Stimulated activated CD8-positive, alpha-beta memory T cell treated with anti-CD3 and anti-CD28 coated beads, Interleukin-15, amount 100 ng/mL, for 4 hours (primary cell): ENCODE measurements around the gene RABEPK.
"Not testable (repeated sequence)": the region's sequence is repeated elsewhere in the genome, so short reads cannot be mapped to it uniquely, and the experiment has no call there.

Experiments used
- DNase-seq, 2 donors: peaks; one replicate each; pipeline ENCODE4 v3.0.0-alpha.2; 2020; ENCODE audit warnings: low read depth in 2 of 2

The RABEPK gene

GRCh38 chr9:125200216-125201047 lies at the start of gene RABEPK:
Gene RABEPK, plus strand, starts transcription at chr9:125200542. Its CDS starts 2,472 bp downstream, at chr9:125203014.
- peak; percentile 72 to 78 for DNase-seq

- DNase-seq, result no peak
These were observed 48.6 kb upstream of the RABEPK start for GRCh38 chr9:125151730-125152129.

GRCh38 chr9:125153712-125154367 lies 46.5 kb upstream of the RABEPK start:
- no peak for DNase-seq

GRCh38 chr9:125156551-125156950 lies 43.8 kb upstream of the RABEPK start:
- no peak for DNase-seq

- DNase-seq, result no peak
These were observed 39.6 kb upstream of the RABEPK start for GRCh38 chr9:125160750-125161149.

- no peak for DNase-seq
These were observed 38.9 kb upstream of the RABEPK start for GRCh38 chr9:125161284-125161918.

GRCh38 chr9:125162891-125163290 lies 37.5 kb upstream of the RABEPK start:
- not testable (repeated sequence) for DNase-seq

GRCh38 chr9:125166762-125167161 lies 33.6 kb upstream of the RABEPK start:
- DNase-seq, result no peak

- DNase-seq, result no peak
These were observed 30.4 kb upstream of the RABEPK start for GRCh38 chr9:125169895-125170294.

GRCh38 chr9:125172031-125172755 lies 28.1 kb upstream of the RABEPK start:
- DNase-seq, result no peak

GRCh38 chr9:125176636-125177035 lies 23.7 kb upstream of the RABEPK start:
- DNase-seq, result no peak

GRCh38 chr9:125177888-125178287 lies 22.5 kb upstream of the RABEPK start:
- no peak for DNase-seq

GRCh38 chr9:125179776-125180175 lies 20.6 kb upstream of the RABEPK start:
- DNase-seq, result not testable (repeated sequence)

- DNase-seq, result no peak
These were observed 19.5 kb upstream of the RABEPK start for GRCh38 chr9:125180876-125181275.

- DNase-seq, result not testable (repeated sequence)
These were observed 18.6 kb upstream of the RABEPK start for GRCh38 chr9:125181756-125182155.

- no peak for DNase-seq
These were observed 17.3 kb upstream of the RABEPK start for GRCh38 chr9:125183054-125183453.

GRCh38 chr9:125183561-125183960 lies 16.8 kb upstream of the RABEPK start:
- DNase-seq, result no peak

- DNase-seq, result peak in 1 of 2 donors; percentile 10
These were observed 11.4 kb upstream of the RABEPK start for GRCh38 chr9:125189011-125189360.

- DNase-seq, result peak; percentile 95
These were observed 10.7 kb upstream of the RABEPK start, which contains the start of gene PPP6C for GRCh38 chr9:125189361-125190289. Gene PPP6C, minus strand, starts transcription at chr9:125189803. Its CDS starts 85 bp downstream, at chr9:125189718.

GRCh38 chr9:125190361-125190801 lies 10.0 kb upstream of the RABEPK start:
- no peak for DNase-seq

GRCh38 chr9:125194466-125194865 lies 5.9 kb upstream of the RABEPK start:
- DNase-seq, result not testable (repeated sequence)
